H9 (cell line): ENCODE results near the gene TMPRSS3. TPM values are rescaled to one million over a fixed set of nuclear protein-coding genes. Genes with fewer than 3 reads are reported as not detected.

Source experiments
- DNase-seq: peaks from one replicate; pipeline ENCODE4 v3.0.0-alpha.2; 2017
- H2AFZ ChIP-seq: one replicate; pipeline ENCODE4 v1.6.1; 2013; ENCODE audit warnings: mild to moderate bottlenecking, low read length, control low read depth, moderate library complexity
- H2AK5ac ChIP-seq: 2 replicates; pipeline ENCODE4 v1.6.1; 2013; ENCODE audit warnings: low read length, control low read depth, mixed read lengths; ENCODE audit not compliant: insufficient read length
- H2BK120ac ChIP-seq: one replicate; pipeline ENCODE4 v1.6.1; 2013; ENCODE audit warnings: low read depth, mild to moderate bottlenecking, low read length, control low read depth, inconsistent platforms; ENCODE audit not compliant: poor library complexity, severe bottlenecking
- H2BK12ac ChIP-seq: 2 replicates; pipeline ENCODE4 v1.6.1; 2013; ENCODE audit warnings: low read length, control low read depth, mixed read lengths, low read depth; ENCODE audit not compliant: insufficient read length
- H2BK15ac ChIP-seq: 2 replicates; pipeline ENCODE4 v1.6.1; 2013; ENCODE audit warnings: low read depth, low read length, control low read depth
- H2BK20ac ChIP-seq: one replicate; pipeline ENCODE4 v1.6.1; 2013; ENCODE audit warnings: low read depth, mild to moderate bottlenecking, low read length, control low read depth, inconsistent platforms; ENCODE audit not compliant: poor library complexity, severe bottlenecking
- H2BK5ac ChIP-seq: 2 replicates; pipeline ENCODE4 v1.6.1; 2013; ENCODE audit warnings: low read length, control low read depth, mixed read lengths; ENCODE audit not compliant: insufficient read length
- H3K14ac ChIP-seq: 2 replicates; pipeline ENCODE4 v1.6.1; 2013; ENCODE audit warnings: low read length, control low read depth; ENCODE audit not compliant: insufficient read depth
- H3K18ac ChIP-seq: 2 replicates; pipeline ENCODE4 v1.6.1; 2013; ENCODE audit warnings: low read depth, mild to moderate bottlenecking, mixed read lengths, low read length, control low read depth; ENCODE audit not compliant: insufficient read length
- H3K23ac ChIP-seq: 2 replicates; pipeline ENCODE4 v1.6.1; 2013; ENCODE audit warnings: low read length, control low read depth, mixed read lengths, low read depth; ENCODE audit not compliant: insufficient read length
- H3K23me2 ChIP-seq: 2 replicates; pipeline ENCODE4 v1.6.1; 2013; ENCODE audit warnings: low read depth, mild to moderate bottlenecking, mixed read lengths, low read length, control low read depth; ENCODE audit not compliant: insufficient read length, poor library complexity, severe bottlenecking
- H3K27ac ChIP-seq: 2 replicates; pipeline ENCODE4 v1.5.1; 2013; ENCODE audit warnings: low read length, control low read depth, mixed read lengths, low read depth; ENCODE audit not compliant: insufficient read length
- H3K27me3 ChIP-seq: 2 replicates; pipeline ENCODE4 v1.6.1; 2013; ENCODE audit warnings: low read length, control low read depth, inconsistent platforms; ENCODE audit not compliant: insufficient read depth
- H3K4ac ChIP-seq: 2 replicates; pipeline ENCODE4 v1.6.1; 2013; ENCODE audit warnings: low read depth, mild to moderate bottlenecking, control low read depth, inconsistent platforms, low read length, moderate library complexity
- H3K4me1 ChIP-seq: 2 replicates; pipeline ENCODE4 v1.6.1; 2013; ENCODE audit warnings: low read length, control low read depth, inconsistent platforms; ENCODE audit not compliant: insufficient read depth
- H3K4me2 ChIP-seq: 2 replicates; pipeline ENCODE4 v1.6.1; 2013; ENCODE audit warnings: low read length, control low read depth, mixed read lengths; ENCODE audit not compliant: insufficient read length, insufficient read depth
- H3K56ac ChIP-seq: 2 replicates; pipeline ENCODE4 v1.6.1; 2013; ENCODE audit warnings: low read depth, mild to moderate bottlenecking, mixed read lengths, low read length, control low read depth; ENCODE audit not compliant: insufficient read length
- H3K79me1 ChIP-seq: 2 replicates; pipeline ENCODE4 v1.6.1; 2013; ENCODE audit warnings: low read depth, mild to moderate bottlenecking, moderate library complexity, low read length, control low read depth, inconsistent platforms; ENCODE audit not compliant: insufficient read depth, poor library complexity, severe bottlenecking
- H3K79me2 ChIP-seq: 2 replicates; pipeline ENCODE4 v1.6.1; 2013; ENCODE audit warnings: low read length, control low read depth, inconsistent platforms; ENCODE audit not compliant: insufficient read depth
- H3K9ac ChIP-seq: 2 replicates; pipeline ENCODE4 v1.6.1; 2013; ENCODE audit warnings: low read length, control low read depth, mixed read lengths; ENCODE audit not compliant: insufficient read length; ENCODE audit errors: extremely low read depth
- H3K9me3 ChIP-seq: one replicate; pipeline ENCODE4 v1.6.1; 2013; ENCODE audit warnings: low read depth, low read length, inconsistent platforms; ENCODE audit not compliant: control insufficient read depth
- H3T11ph ChIP-seq: one replicate; pipeline ENCODE4 v1.6.1; 2013; ENCODE audit warnings: mild to moderate bottlenecking, low read length, control low read depth, inconsistent platforms
- H4K20me1 ChIP-seq: one replicate; pipeline ENCODE4 v1.6.1; 2013; ENCODE audit not compliant: control insufficient read depth, insufficient read length, insufficient read depth
- H4K5ac ChIP-seq: 2 replicates; pipeline ENCODE4 v1.6.1; 2013; ENCODE audit warnings: low read depth, mild to moderate bottlenecking, mixed read lengths, low read length, control low read depth; ENCODE audit not compliant: insufficient read length
- H4K8ac ChIP-seq: replicated peaks from 2 replicates; pipeline ENCODE4 v1.6.1; 2013; ENCODE audit warnings: low read length, control low read depth, mixed read lengths, low read depth; ENCODE audit not compliant: insufficient read length
- H4K91ac ChIP-seq: 2 replicates; pipeline ENCODE4 v1.6.1; 2013; ENCODE audit warnings: low read depth, mild to moderate bottlenecking, moderate library complexity, mixed read lengths, low read length, control low read depth; ENCODE audit not compliant: insufficient read length
- H3K27ac Mint-ChIP-seq, 3 experiments: 2 replicates in 2 of 3; 3 replicates in 1 of 3; pipeline ENCODE4 v1.8.0; 2020 to 2021; ENCODE audit warnings: mixed read lengths in 3 of 3, mild to moderate bottlenecking in 1 of 3, moderate library complexity in 1 of 3
- H3K27me3 Mint-ChIP-seq: 2 replicates; pipeline ENCODE4 v1.8.0; 2021; ENCODE audit warnings: low read depth, mild to moderate bottlenecking, moderate library complexity, mixed read lengths
- H3K36me3 Mint-ChIP-seq, 3 experiments: 2 replicates in 2 of 3; 3 replicates in 1 of 3; pipeline ENCODE4 v1.8.0; 2020 to 2021; ENCODE audit warnings: low read depth in 3 of 3, mixed read lengths in 3 of 3; ENCODE audit not compliant: insufficient read depth in 1 of 3
- H3K4me1 Mint-ChIP-seq, 2 experiments: 2 replicates each; pipeline ENCODE4 v1.8.0; 2020; ENCODE audit warnings: mixed read lengths in 2 of 2
- H3K4me3 Mint-ChIP-seq, 2 experiments: 2 replicates in 1 of 2; 3 replicates in 1 of 2; pipeline ENCODE4 v1.8.0; 2020 to 2021; ENCODE audit warnings: mild to moderate bottlenecking in 2 of 2, mixed read lengths in 2 of 2, moderate library complexity in 1 of 2
- H3K9me3 Mint-ChIP-seq, 2 experiments: 2 replicates in 1 of 2; 3 replicates in 1 of 2; pipeline ENCODE4 v1.8.0; 2020; ENCODE audit warnings: mild to moderate bottlenecking in 2 of 2, mixed read lengths in 2 of 2, moderate library complexity in 1 of 2
- CTCF ChIP-seq: fragments of 200-600 bp; sonication (generic); conservative IDR thresholded peaks from 3 replicates; pipeline ENCODE4 v1.8.0; 2021; ENCODE audit warnings: antibody characterized with exemption, mild to moderate bottlenecking
- WGBS: extraction: QIAGEN DNeasy Blood & Tissue Kit; methylation state at CpG from one replicate; pipeline ENCODE4 v1.1.7; 2013; ENCODE audit warnings: missing lambda C conversion rate, low lambda C conversion rate, mixed read lengths; ENCODE audit not compliant: insufficient read length; ENCODE audit errors: extremely low coverage; 5-methylcytosine and 5-hydroxymethylcytosine counted together
- total RNA-seq: library from RNA; stranded (reverse); gene quantifications from 2 replicates; pipeline ENCODE4 v1.2.1, GENCODE V29; 2021

The TMPRSS3 gene
- total RNA-seq, 1 experiment from 2014 or later, result 0.31 TPM

- H3K23ac ChIP-seq, result no peak overlapping the region
- no peaks in the 10 kb centered on the region for H3K9me3 ChIP-seq
- no peak overlapping the region for H2AFZ ChIP-seq
- no peak overlapping the region for H2BK20ac ChIP-seq
- no peaks in the 10 kb centered on the region for H3K79me2 ChIP-seq
- no peak overlapping the region for H4K5ac ChIP-seq
- no peak overlapping the region for H2BK5ac ChIP-seq
- no peak overlapping the region for H2BK12ac ChIP-seq
- H3K4me1 ChIP-seq, result no peaks in the 10 kb centered on the region
- H3K79me1 ChIP-seq, result no peaks in the 10 kb centered on the region
- WGBS, result no CpG with 5 or more reads among the region's 14 CpGs
- H4K20me1 ChIP-seq, result no peaks in the 10 kb centered on the region
- H3K18ac ChIP-seq, result no peak overlapping the region
- H3K27ac Mint-ChIP-seq, result no peak overlapping the region
- no peaks in the 10 kb centered on the region; a peak in 1 of 7 replicates for H3K36me3 Mint-ChIP-seq
- DNase-seq, result no peak
- peaks cover 6% of the 10 kb centered on the region for H3K27me3 Mint-ChIP-seq
- H3K4me3 Mint-ChIP-seq, result no peak overlapping the region
- no peak overlapping the region for H2AK5ac ChIP-seq
- H3K23me2 ChIP-seq, result no peaks in the 10 kb centered on the region
- H3K4me2 ChIP-seq, result no peak overlapping the region
- H3K27ac ChIP-seq, result no peak overlapping the region
- no peak overlapping the region for H4K8ac ChIP-seq
- no peak overlapping the region for H3T11ph ChIP-seq
- no peaks in the 10 kb centered on the region; a peak in 3 of 5 replicates for H3K9me3 Mint-ChIP-seq
- no peak overlapping the region for H2BK15ac ChIP-seq
- H3K4me1 Mint-ChIP-seq, result peaks cover 5 to 6% of the 10 kb centered on the region in 2 experiments; a peak in 2 of 4 replicates
- no peak overlapping the region for H3K4ac ChIP-seq
- no peak overlapping the region for H3K9ac ChIP-seq
- H2BK120ac ChIP-seq, result no peak overlapping the region
- H4K91ac ChIP-seq, result no peak overlapping the region
- no peak overlapping the region for H3K14ac ChIP-seq
- TF ChIP-seq CTCF, result no peak
- H3K27me3 ChIP-seq, result no peaks in the 10 kb centered on the region
- no peak overlapping the region for H3K56ac ChIP-seq
Observed at GRCh38 chr21:42349420-42350317, 46.2 kb downstream of the TMPRSS3 start.
